HPDE6-E6E7 (cell line): ENCODE measurements around the gene PRKAA1.
A peak's percentile ranks its signal among the peaks of the same experiment; 100 is the strongest.

Experiments used
- DNase-seq: peaks from one replicate; pipeline ENCODE4 v3.0.0; 2011; ENCODE audit warnings: missing footprints; ENCODE audit errors: extremely low spot score

The PRKAA1 gene

DNA sequence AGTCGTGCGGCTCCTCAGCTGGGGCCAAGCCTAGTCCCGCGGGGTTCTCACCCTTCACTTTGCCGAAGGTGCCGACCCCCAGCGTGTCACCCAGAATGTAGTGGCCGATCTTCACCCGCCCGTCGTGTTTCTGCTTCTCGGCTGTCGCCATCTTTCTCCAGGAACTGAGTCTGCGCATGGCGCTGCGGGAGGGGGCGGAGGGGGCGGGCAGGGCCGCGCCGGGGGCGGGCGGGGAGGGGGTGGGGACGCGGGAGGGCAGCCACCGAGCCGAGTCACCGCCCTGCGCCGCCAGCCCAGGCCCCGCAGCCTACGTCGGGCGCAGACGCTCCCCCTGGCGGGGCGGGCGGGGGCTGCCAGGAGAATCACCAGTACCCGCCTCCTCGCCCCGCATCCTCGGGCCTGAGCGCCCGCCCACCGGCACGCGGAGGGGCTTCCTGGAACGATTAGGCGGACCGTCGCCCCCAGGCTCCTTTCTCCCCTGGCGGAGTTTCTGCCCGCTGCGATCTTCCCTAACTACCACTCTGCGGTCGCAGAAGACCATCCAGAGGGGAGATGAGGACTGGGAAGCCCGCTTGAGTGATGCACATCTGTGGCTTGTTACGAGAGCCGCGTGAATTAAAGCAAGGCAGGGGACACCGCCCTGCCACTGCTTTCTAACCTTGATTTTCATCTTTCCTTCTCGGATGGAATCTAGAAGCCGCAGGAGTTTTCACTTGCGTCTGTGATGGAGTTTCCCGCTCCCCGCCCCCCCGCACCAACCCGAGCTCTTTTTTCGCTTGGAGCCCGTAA lies at the start of gene PRKAA1:
TSS of gene PRKAA1 (minus strand) at position 363 of the 789 bp plus-strand sequence. CDS start at position 178, 185 bp downstream.
- peak; percentile 78 for DNase-seq

DNA sequence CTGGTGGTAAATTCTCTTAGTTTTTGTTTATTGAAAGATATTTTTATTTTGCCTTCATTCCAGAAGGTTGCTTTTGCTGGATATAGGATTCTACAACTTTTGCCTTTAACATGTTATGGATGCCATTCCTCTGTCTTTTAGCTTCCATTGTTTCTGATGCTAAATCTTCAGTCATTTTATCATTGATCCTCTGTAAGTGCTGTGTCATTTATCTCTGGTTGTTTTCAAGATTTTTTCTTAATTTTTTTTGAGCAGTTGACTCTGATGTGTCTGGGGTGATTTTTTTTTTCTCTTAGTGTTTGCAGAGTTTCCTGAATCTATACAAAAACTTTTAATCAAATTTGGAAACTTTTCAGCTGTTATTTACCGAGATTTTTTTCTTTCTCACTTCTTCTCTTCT lies 49.4 kb upstream of the PRKAA1 start:
- DNase-seq = no peak

DNA sequence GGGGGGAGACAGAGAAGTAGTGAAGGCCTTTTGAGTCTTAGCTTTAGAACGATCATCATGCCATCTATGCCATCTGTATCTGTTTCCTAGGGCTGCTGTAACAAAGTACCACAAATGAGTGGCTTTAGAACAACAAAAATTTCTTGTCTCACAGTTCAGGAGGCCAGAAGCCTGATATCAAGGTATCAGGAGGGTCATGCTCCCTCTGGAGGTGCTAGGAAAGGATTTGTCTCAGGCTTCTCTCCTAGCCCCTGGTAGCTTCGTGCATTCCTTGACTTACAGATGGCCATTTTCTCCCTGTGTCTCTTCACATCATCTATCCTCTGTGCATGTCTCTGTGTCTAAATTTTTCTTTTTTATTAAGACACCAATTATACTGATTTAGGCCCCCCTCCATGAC lies 48.2 kb upstream of the PRKAA1 start:
- no peak for DNase-seq

DNA sequence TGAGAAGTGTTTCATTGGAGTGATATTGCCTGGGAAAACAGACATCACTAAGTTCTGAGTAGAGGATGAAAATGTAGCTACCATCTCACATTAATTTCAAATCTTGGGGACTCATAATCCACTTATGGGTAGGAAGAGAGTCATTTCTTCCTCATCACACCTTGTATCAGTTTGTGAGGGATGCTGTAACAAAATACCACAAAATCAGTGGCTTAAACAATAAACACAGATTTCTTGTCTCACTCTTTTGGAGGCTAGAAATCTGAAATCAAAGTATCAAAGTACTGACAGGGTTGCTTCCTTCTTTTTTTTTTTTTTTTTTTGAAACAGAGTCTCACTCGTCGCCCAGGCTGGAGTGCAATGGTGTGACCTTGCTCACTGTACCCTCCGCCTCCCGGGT lies 46.4 kb upstream of the PRKAA1 start:
- DNase-seq = no peak

DNA sequence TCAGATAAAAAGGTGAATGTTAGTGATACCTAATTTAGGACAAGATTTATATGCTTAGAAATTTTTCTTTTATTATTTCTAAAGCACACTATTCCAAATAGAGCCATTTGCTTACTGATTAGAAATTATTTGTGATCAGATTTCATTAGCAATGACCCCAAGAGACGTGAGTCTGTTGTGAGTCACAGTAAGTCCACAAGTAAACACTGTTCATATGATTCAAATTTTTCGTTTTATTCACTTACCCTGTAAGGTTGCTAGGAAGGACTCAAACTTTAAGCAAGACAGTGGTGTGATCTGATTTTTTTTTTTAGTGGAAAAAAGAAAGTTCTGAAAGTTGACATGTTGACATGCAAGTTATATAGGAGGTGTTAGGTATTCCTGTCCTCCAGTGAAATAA lies 44.2 kb upstream of the PRKAA1 start:
- DNase-seq = peak; percentile 60

DNA sequence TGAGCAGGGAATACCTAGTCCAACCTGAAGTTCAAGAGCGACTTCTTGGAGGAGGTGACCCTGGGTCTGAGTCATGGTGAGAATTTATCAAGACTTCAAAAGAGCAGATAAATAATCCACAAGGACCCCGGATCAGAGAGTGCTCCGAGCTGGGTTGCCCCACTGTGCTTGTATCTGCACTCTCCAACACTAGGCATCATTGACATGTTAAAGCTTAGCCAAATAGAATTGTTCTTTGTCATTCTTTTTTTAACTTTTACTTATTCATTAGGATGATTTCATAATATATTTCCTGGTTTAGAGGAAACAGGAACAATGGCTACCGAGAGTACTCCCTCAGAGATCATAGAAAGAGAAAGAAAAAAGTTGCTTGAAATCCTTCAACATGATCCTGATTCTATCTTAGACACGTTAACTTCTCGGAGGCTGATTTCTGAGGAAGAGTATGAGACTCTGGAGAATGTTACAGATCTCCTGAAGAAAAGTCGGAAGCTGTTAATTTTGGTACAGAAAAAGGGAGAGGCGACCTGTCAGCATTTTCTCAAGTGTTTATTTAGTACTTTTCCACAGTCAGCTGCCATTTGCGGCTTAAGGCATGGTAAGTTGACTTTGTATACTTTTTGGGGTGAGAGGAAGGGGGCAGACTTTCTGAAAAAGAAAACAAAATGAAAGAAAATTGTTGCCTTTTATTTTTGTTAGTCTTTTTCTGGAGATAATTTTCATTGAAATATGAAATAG lies 43.1 kb upstream of the PRKAA1 start, which contains the start of gene CARD6:
TSS of gene CARD6 (plus strand) at position 300 of the 738 bp plus-strand sequence. CDS start at position 316, 16 bp downstream.
- no peak for DNase-seq

DNA sequence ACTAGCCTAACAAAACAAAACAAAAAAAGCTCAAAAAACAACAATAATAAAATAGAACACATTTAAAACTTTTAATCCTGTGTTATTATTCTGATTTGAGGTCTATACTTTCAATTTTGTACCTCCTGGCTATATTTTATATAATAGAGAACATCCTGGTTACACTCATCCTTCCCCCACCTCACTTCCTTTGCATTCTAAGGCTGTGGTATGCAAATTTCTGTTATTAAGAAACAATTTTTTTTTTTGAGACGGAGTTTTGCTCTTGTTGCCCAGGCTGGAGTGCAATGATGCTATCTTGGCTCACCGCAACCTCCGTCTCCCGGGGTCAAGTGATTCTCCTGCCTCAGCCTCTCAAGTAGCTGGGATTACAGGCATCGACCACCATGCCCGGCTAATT lies 39.9 kb upstream of the PRKAA1 start:
- DNase-seq = no peak

DNA sequence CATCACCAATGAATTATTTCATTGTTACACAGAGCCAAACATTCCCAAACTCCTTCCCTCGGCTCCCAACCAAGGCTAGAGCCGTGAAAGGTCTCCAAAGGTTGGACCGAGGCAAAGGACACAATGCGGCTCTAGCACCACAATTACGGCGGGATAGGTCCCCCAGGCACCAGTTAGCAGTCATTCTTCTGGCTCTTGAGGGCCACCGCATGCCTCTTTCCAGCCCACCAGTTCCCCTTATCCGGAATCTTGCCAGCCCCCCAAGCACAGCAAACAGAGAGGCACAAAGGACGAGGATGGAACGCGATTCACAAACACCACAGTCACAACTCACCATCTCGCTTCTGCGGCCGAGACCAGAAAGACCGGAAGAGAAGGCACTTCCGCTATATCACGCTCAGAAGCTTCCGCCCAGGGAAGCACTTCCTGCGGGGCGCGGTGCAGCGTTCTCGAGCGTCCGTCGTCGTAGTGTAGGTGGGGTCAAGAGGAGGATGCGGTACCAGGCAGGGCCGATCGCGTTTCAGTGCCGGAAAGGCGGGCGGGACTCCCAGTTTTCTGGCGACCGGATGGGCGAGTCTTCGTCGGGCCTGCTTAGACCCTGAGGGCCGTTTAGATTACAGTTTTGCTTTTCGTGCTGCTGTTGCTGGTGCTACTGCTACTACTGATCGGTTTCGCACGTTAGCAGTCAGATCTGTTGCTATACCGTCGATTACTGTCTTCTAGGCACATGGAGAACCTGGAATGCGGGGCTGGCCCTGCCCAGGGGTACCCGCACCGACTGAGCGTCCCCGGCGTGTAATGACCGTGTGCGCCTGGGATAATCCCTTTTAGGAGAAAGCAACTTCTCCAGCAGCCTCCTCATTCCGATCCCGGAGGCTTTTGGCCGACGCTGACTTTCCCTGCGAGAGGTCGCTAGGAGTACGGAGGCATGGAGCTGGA lies 36.9 kb upstream of the PRKAA1 start, which contains the start of gene RPL37:
TSS of gene RPL37 (minus strand) at position 374 of the 939 bp plus-strand sequence. CDS start at position 337, 37 bp downstream.
- DNase-seq = peak; percentile 97

DNA sequence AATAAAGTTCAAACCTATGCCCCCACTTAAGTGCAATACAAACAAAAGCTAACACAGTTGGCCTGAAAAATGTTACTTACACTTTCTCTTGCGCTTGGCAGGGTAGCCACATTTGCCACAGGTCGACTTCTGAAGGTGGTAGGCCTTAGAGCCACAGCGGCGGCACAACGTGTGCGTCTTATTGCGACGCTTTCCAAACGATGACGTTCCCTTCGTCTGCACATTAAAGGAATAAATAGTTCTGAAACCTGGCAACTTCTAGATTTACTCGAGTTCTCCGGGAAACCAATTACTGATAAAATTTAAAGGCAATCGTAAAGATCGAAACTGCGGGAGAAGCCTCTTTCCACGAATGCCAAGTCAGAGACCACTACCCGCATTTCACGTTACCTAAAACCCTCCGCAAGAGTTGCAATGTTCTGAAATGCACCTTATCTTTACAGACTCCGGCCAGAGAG lies 36.2 kb upstream of the PRKAA1 start:
- DNase-seq = no peak

DNA sequence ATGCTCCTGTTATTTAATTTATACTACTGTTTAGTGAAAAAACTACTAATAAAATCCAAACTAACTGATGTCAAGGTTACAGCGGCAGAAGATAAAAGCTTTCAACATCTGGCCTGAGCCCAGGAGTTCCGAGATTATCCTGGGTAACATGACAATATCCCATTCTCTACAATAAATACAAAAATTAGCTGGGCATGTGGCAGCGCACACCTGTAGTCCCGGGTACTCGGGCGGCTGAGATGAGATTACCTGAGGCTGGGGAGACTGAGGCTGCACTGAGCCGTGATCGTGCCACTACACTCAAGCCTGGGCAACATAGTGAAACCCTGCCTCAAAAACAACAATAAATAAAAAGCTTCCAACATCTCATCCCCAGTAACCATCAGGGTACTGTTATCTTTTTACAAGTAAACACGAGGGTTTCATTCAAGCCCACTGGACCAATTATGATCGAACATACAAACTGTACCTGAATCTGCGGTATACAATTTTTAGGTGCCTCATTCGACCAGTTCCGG lies 35.6 kb upstream of the PRKAA1 start:
- DNase-seq = no peak

DNA sequence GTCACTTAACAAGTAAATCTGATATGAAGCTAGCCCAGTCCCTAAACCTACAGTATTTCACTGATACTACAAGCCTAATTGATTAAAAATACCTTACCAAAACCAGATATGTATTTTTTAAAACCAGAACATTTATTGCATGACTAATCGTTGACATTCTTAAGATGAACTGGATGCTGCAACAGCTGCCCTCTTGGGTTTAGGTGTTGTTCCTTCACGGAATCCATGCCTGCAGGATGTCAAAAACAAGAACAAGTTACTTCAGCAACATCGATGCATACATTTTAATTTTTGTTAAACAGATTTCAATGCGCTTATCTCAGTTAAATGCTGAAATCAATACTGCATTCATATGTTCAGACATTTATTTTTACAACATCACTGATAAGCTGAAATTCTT lies 34.2 kb upstream of the PRKAA1 start:
- DNase-seq = no peak

DNA sequence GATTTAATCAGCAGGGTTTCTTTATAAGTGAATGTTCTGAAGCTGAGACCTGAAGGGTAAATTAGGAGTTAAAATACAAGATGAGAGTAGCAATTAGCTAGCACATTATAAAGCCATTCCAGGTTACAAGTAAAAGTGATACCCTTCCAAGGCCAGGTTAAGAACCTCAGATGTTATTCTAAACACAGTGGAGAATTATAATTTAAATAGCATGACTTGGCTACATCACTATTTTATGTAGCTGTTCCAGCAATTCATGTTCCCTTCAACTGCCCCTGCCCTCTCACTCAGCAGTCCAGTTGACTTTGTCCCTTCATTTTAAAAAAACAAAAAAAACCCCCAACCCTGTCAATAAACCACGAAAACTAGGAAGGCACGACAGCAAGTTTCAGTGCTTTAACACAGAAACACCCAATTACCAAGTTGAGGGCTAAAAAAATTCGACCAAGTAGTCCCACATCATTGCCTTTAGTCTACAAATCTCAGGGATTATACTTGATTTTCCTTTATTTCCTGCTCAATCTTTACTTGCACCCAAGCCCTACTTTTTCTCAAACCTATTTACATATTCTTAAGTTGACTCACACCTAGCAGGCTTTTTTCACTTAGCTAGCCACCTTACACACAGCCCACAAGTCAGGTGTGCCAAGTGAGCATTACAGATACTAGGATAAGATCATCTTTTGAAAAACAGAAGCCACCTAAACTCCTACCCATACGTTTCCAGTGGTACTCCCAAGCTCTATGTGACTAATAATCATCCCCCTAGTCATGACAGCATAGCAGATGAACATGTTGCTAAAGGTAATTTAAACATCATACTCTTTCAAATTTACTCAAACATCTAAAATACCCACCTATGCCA lies 33.4 kb upstream of the PRKAA1 start:
- DNase-seq = no peak

DNA sequence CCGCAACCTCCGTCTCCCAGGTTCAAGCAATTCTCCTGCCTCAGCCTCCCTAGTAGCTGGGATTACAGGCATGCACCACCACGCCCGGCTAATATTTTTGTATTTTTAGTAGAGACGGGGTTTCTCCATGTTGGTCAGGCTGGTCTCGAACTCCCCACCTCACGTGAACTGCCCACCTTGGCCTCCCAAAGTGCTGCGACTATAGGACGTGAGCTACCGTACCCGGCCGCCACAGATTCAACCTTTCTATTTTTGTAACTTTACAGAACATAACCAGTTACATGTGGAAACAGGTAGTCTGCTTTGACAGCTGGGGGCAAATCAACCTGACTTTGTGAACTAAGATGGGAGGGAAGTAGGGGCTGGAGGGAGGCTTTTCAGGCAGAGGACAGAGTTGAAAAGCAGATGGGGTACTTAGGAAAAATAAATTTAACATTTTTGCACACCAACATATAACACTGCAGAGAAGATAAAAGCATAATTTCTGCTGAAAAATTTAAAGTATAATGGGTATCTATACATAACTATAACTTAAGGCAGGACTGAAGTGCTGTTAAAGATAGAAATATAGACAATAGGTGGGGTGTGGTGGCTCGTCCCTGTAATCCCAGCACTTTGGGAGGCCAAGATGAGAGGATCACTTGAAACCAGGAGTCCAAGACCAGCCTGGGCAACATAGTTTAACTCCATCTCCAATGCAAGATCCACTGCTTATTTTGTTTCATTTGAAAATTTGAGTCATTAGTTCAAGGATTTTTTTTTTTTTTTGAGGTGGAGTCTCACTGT lies 31.8 kb upstream of the PRKAA1 start:
- no peak for DNase-seq

DNA sequence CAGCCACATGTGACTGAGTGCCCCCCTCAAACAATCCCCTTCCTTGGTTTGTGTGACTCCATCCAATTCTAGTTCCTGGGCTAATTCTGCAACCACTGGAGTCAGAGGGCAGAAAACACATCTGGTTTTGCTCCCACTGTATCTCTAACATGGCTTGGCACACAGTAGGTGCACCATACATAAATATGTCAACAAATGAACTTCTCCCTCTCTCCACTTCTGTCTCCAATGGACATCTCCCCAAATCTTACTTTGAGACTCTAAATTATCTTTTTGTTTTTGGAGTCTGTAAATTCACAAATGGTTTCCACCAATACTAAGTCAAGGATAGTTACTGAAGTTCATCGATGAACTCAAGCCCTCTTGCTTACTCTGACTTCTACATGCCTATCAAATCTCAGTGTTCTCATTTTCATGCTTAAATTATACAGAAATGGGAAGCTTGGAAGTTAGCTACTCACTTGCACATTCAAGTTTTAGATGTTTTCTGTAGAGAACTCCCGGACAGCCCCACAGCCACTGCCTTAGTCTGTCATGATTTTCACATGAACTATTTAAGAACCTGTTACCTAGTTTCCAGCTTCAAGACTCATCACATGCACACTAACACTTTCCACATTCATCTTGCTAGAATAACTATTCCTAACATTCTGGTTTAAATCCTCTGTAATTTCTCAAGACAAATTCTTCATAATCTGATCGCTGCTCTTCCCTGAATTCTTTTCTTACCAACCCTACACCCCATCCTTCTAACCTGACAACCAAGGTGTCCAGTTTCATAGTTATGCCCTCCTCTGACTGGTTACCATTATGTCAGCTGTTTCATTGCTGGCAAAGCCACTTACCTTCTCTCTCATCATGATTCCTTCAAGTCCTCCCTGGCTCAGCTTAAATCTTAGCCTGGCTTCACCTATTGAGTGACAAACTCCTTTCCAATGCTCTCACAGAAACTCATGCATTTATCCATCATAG lies 30.8 kb upstream of the PRKAA1 start:
- no peak for DNase-seq

DNA sequence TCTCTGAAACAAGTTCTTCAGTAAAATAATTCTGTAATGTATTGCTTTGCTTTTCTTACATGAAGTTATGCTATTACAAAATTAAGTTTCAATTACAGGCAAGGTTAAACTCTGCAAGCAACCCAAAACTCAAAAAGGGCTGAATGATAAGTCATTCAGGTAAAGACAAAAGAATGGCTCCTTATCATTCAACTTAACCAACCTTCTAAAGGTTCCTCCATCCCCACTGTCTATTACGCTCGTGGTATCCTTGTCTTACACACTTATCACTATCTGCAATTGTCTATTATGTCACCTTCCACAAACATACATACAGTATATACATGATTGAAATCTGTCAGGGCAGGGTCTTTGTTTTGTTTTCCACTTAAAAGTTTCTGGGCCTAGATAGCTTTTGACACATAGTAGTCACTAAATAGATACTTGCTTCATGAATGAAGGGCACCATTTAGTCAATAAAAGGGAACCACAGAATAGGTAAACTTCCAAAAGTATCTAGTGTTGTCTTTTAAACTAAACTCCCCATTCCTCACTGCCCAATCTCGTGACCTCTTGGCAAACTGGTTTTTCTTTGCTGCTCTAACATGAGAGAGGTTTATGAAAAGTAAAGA lies 30.0 kb upstream of the PRKAA1 start:
- DNase-seq = no peak

DNA sequence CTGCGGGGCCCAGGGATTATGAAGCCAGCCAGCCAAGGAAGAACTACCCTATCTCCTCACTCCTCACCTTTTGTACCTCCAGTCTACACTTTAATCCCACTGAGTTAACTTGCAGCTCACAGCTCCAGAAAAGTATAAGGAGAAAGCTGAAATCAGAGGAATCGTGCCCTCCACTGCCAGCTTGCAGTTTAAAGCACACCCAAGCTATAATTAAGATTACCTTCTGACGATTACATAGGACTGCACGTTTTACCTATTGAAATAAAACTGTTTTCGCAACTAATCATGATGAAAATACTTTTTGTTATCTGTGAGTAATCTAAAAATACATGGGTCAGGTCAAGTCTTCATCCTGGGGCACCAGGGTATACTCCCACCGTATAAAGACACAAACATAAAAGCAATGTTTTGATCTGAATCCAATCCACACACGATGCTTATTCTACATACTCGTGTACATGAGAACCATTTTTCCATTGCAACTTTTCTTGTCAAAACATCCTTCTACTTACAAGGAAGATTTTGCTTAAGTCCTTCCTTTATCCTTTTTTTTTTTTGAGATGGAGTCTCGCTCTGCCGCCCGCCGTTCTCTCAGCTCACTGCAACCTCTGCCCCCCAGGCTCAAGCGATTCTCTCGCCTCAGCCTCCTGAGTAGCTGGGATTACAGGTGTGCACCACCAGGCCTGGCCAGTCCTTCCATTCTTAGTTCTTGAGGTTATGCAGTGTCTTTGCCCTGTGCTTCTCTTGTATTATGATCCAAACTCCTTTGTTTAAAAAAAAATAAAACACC lies 29.2 kb upstream of the PRKAA1 start:
- DNase-seq = no peak

DNA sequence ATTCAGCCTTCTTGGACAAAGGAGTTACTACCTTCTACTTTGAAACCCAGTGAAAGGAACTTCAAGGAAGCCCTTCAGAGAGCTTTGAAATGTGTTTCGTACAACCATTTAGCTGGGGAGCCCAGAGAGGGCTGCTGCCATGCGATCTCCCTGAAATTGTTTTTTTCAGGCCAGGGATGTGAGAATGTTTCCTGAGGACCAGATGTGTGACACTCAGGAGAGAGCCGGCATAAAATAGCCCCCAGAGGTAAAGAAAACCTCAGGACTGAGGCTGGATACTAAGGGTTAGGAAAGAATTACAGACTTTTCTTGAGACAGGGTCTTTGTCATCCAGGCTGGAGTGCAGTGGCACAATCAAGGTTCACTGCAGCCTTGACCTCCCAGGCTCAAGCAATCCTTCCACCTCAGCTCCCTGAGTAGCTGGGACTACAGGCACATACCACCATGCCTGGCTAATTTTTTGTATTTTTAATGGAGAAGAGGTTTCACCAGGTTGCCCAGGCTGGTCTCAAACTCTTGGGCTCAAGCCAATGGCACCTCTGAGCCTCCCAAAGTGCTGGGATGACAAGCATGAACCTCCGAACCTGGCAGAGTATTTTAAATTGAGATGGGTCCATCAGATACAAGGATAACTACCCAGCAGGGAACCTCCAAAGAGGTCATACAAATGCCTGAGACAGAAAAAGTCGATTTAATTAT lies 28.5 kb upstream of the PRKAA1 start:
- DNase-seq = no peak
